NCI-H2029 (cell line): ENCODE measurements around the gene PFN4.
"Not testable (repeated sequence)": the region's sequence is repeated elsewhere in the genome, so short reads cannot be mapped to it uniquely, and the experiment has no call there.

Source experiments
- DNase-seq: peaks from one replicate; lab custom pipeline; 2025; lab: John Stamatoyannopoulos, UW

Gene PFN4, protein sequence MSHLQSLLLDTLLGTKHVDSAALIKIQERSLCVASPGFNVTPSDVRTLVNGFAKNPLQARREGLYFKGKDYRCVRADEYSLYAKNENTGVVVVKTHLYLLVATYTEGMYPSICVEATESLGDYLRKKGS

DNA sequence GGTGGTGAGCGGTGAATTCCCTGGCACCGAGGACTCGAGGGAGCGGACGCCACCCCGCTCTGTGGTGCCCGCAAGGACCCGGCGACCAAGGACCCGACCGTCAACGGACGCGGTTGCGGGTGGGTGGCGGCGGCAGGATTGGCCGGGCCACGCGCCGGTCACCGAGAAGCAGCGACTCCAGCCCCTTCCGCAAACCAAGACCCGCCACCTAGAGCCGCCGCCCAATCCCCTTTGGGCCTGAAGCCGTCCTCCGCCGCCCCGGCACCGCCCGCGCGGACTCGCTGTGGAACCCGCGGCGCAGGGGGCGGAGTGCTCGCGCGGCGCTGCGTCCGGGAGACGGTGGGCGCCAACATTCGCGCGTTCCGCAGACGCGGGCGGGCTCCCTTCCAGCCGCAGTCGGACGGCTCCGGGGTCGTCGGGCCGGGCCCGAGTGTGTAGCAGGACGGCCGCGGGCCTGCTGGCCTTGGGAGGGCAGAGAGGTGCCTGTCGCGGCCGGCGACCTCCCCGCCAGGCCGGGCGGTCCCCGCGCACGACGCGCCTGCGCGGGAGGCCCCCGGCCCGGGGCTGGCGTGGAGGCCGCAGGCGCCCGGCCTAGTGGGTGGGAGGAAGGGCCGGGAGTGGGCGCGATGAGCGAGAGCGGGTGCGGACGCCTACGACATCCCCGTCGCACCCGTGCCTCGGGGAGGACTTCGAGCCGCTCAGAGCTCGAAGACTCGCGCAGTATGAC lies at the start of gene PFN4, which contains the start of gene FAM228B:
Gene PFN4, minus strand, starts transcription at position 140 of the 727 bp plus-strand sequence. CDS start 799 bp downstream, outside the sequence.
Gene FAM228B, plus strand, starts transcription at position 275 of the 727 bp plus-strand sequence. CDS start 893 bp downstream, outside the sequence.
- DNase-seq = peak; percentile 58

DNA sequence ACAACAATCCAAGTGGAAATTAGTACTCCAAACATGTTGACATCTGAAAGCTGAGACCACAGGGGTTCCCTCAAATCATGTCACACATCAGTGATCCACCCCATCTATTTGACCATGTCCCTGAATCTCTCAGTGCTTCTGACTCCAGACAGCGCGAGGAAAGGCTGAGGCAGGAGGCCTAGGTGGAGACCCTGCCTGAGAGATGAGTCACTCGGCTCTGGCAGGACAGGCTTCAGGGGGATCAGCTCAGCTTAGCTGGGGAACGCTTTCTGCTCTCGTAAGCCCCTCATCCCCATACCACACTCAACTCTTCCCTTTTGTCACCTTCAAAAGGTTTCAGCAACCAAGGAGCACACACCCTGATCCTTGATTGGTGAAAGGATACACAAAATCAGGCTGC lies 45.9 kb upstream of the PFN4 start:
- DNase-seq = no peak

DNA sequence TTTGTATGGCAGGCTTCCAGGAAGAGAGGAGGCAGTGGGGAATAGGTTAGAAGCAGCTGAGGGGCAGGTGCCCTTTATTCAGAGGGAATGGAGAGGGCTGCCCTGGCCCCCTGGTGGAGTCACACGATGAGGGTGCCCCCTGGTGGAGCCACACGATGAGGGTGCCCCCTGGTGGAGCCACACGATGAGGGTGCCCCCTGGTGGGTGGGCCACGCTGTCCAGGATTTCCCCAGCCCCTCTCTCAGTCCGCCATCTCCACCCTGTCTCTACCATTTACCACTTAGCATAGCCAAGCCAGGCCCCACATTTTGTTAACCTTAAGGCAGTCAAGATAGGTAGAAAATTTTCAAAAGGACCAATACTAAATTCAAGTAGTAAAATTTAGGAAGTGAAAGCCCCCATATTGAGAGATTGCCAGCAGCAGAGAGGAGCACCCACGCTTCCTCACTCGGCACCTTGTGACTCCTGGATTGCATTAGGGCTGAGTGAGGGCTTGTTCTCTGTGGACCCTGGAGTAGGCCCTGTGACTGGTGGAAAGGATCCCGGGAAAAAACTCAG lies 41.4 kb upstream of the PFN4 start:
- DNase-seq = no peak

DNA sequence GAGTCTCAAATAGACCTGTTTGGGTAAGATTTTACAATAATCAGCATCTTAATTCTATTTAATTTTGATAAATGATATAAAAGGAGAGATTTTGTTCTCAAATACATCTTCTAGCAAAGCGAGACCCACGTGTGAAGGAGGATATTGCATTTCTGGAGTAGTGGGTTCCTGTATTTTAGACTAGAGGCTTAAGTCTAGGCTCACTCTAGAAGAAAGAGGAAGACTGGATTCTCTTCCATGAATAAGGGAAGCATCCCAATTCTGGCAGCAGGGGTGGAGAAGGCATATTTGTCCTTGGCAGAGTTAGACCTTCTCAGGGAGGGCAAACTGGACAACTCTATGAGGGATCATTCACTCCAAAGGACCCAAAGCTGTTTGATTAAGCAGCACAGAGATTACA lies 40.5 kb upstream of the PFN4 start:
- no peak for DNase-seq

DNA sequence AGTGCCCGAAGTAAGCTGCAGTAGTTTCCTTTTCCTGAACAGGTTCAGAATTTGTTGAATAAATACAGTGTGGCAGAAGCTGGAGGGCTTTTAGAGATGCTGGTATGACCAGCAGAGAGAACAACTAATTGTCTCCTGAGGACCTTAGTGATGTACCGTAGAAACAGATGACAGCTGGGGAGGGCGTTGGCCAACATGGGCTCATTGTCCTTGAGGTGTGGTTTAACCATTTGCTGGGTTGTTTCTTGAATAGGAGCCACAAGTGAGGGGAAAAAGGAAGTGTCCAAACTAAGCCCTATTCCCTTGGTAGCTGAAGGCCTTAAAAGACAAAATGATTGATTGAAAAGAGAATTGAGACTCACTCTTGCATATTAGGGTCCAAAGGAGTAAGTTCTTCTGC lies 40.1 kb upstream of the PFN4 start:
- no peak for DNase-seq

DNA sequence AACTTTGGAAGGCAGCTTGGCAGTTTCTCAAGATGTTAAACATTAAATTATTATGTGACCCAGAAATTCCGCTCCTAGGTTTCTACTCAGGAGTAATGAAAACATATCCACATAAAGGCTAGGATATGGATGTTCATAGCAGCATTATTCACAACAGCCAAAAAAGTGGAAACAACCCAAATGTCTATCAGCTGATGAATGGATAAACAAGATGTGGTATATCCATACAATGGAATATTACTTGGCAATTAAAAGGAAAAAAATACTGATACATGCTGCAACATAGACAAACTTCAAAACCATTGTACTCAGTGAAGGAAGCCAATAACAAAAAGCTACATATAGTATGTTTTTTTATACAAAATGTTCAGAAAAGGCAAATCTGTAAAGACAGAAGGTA lies 39.4 kb upstream of the PFN4 start:
- DNase-seq = no peak

DNA sequence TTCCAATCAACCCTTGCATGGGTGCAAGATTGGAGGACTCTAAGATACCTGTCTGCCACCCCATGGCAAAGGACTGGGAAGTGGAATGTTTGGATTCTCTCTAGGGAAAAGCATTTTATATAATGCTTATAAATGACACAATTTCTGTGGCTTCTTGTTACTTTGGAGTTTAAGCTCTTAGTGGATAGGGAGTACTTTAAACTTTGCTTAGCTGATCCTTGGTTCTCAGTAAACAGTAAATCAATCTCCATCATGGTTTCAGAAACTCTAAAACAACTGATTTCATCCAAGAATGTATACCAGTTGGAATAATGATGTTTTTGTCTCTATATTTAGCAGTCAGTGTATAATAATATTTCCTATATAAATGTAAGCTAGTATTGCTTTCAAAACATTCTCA lies 37.6 kb upstream of the PFN4 start:
- DNase-seq = no peak

DNA sequence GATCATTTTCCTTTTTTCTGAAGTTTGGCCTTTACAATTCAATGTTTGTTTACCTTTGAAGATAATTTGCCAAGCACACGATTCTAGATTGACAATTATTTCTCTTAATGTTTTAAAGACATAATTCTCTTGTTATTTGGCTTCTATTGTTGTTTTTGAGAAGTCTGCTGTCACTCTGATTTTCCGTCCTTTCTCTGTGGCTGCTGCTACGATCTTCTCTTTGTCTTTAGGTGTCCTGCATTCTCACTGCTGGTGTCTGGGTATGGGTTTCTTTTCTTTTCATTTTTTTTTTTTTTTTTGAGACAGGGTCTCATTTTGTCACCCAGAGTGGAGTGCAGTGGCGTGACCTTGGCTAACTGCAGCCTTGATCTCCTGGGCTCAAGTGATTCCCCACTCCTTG lies 36.6 kb upstream of the PFN4 start:
- DNase-seq = no peak

DNA sequence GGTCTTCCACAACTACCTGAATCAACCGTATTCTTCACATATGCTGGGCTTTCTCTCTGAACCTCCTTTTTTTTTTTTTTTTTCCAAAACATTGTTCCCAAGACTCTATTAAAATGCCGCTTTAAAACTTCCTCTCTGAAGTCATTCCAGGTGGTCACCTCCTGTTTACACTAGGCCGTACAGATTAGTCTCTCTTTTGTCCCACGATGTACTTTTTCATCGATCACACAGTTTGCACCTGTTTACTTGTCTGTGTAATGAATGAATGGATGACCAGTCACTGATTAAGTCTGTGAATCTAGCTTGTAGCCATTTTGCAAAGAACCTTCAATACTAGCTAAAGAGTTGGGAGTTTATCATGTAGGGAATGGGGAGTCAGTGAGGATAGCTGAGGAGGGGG lies 35.0 kb upstream of the PFN4 start:
- no peak for DNase-seq

DNA sequence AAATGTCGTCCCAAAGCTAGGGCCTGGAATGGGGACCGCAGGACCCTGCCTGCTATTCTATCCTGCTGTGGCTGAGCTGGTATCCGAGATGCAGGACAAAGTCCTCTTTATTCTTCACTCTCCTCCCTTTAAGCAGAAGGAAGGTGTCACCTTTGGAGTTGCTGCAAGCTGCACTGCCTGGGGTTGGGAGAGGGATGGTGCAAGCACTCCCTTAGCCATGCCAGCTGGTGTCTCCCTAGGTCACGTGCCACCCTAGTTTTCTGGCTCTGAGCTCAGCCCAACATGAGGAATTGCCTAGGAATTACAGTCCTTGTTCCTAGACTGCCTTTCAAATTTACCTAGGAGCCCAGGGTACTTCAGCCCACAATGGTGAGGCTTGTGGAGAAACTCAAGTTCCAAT lies 30.3 kb upstream of the PFN4 start:
- no peak for DNase-seq

DNA sequence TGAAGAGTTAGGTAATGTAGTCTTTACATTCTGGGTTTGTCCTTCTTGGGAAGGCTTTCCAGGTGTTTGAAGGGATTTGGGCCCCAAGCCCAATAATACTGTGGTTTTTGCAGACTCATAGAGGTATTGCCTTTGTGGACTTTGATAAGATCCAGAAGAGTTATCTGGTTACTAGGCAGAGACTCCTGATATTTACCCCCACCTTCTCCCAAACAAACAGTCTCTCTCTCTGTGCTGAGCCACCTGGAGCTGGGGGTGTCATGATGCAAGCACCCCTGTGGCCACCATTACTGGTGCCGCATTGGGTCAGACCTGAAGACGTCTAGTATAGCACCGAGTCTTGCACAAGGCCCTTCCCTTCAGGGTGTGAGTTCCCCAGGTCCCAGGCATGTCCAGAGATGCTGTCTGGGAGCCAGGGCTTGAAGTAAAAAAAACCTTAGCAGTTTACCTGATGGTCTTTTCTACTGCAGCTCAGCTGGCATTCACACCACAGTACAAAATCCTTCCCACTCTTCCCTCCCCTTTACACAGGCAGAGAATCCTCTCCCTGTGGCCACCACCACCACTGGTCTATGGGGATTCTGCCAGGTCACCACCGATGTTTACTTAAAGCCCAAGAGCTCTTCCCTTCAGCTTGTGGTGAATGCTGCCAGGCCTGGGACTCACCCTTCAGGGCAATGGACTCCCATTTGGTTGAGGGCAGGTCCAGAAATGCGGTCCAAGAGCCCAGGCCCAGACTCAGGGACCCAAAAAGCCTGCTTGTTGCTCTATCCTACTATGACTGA lies 29.5 kb upstream of the PFN4 start:
- DNase-seq = no peak

DNA sequence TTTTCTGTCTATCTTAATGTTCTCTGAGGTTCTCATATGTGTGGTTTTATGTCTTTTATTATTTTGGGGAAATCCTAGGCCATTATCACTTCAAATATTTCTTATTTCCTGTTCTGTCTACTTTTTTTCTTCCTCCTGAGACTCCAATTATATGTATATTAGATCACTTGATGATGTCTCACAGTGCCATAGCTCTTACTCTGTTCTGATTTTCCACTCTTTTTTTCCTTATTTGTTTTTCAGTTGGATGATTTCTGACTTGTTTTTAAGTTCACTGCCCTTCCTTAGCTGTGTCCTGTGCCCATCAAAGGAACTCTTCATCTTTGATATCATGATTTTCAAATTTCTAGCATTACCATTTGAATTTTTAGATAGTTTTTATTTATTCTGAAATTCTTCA lies 24.2 kb upstream of the PFN4 start:
- no peak for DNase-seq

DNA sequence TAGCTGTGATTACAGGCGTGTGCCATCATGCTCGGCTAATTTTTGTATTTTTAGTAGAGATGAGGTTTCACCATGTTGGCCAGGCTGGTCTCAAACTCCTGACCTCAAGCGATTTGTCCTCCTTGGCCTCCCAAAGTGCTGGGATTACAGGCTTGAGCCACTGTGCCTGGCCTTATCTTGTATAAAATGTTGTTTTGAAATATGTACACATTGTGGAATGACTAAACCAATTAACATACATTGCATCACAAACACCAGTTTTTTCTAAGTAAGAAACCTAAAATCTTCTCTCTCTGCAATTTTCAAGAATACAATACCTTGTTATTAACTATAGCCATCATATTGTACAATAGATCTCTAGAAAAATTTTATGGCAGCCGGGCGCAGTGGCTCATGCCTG lies 17.2 kb upstream of the PFN4 start:
- DNase-seq = not testable (repeated sequence)

DNA sequence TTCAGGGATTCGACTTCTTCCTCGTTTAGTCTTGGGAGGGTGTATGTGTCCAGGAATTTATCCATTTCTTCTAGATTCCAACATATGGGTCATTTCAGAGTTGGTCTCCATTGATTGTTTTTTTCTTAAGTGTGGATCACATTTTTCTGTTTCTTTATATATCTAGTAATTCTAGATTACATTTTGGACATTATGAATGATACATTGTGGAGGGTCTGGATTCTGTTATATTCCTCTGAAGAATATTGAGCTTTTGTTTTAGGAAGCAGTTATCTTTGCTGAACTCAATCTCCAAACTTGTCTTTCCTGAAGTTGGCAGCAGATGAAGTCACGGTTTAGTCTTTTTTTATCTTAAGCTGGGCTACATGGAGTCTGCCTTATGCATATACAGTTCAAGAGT lies 9.4 kb upstream of the PFN4 start:
- no peak for DNase-seq

DNA sequence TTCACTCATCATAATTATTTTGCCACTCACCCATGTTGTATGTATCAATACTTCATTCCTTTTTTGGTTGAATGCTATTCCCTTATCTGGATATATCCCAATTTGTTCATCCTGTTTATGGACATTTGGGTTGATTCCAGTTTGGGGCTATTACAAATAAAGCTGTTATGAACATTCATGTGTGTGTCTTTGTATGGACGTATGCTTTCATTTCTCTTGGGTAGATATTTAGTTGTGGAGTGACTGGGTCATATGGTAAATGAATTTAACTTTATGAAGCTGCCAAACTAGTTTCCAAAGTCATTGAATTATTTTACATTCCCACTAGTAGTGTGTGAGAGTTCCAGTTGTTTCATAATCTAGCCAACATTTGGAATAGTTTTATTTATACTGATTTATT lies 2.8 kb upstream of the PFN4 start:
- no peak for DNase-seq

DNA sequence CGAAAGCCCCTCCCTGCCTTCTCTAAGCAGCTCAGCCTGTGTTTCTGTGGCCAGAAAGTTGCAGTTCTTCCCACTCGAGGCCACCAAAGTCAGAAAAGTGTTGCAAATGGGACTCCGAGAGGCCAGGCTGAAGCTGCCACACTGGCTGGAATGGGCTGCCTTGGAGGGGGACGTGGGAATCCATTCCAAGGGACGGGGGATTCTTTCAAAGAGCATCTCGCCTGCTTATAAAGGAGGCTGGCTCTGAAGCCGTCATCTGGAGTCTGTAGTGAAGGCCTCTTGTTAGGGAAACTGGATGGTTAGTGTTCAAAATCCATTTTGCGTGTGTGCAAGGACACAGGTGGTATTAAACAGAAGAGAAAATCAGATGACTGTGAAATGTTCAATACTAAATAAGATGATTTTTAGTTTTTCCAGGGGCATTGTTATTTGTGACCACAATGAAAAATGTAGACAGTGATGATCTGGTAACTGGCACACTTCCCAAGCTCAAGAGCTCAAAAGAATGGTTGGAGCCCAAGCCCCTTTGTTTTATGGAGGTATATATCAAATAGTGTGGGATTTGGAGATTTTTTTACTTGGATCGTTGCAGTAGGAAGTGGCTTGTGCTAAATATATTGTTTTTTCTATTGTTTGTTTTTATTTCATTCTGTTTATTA lies 917 bp upstream of the PFN4 start:
- DNase-seq = no peak

DNA sequence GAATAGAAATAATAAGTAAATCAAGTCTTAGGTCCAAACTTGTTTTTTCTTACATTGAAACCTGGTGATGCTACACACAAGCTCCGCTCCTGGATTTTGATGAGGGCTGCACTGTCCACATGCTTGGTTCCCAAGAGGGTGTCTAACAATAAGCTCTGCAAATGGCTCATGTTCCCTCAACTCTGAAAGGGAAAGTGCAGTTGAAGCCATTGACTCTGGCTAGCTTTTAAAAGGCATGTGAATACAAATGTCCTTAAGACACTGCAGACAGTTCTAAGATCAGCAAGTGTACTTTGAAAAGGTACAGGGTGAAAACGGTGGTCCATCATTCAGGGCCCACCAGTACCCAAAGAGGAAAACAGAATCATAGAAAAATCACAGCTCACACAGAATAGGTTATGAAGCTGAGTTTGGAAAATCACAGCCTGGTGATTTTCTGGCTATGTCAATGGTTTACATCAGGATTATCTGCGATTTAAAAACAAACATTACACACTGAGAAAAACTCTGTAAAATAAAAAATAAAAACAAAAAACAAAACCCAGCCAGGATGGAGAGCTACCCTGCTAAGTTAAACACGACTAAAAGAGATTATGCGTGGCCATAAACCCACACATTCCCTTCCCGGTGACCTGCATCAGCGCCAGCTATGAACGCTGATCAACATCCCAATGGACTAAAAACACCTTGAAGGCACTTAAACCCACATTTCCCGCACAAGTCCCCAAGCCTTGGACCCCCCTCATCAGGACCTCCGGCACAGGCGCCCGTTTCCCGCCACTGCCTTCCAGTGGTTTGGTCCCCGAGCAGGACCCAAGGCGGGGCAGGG lies 554 bp downstream of the PFN4 start:
- DNase-seq = no peak

DNA sequence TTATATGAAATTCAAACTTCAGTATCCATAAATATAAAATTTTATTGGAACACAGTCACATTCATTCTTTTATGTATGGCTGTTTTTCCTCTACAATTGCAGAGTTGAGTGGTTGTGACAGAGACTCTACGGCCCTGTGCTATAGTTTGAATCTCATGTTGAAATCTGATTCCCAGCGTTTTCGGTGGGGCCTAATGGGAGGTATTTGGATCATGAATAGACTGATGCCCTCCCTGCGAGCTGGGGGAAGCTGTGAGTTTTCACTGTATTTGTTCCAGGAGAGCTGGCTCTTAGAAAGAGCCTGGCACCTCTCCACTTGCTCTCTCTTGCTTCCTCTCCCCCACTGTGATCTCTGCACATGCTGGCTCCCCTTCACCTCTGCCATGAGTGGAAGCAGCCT lies 1.7 kb downstream of the PFN4 start:
- no peak for DNase-seq

DNA sequence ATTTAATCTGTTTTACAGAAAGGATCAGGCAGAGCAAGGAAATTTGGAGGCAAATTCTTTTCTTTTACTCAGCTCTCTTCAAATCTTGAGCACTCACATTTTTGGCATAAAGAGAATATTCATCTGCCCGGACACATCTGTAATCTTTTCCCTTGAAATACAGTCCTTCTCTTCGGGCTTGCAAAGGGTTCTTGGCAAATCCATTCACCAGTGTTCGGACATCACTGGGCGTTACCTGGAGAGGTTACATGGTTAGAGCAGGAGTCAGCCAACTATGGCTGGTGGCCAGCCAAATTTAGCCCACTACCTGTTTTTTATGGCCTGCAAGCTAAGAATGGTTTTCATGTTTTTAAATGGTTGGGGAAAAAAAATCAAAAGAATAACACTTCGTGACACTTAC lies 2.1 kb downstream of the PFN4 start:
- no peak for DNase-seq

DNA sequence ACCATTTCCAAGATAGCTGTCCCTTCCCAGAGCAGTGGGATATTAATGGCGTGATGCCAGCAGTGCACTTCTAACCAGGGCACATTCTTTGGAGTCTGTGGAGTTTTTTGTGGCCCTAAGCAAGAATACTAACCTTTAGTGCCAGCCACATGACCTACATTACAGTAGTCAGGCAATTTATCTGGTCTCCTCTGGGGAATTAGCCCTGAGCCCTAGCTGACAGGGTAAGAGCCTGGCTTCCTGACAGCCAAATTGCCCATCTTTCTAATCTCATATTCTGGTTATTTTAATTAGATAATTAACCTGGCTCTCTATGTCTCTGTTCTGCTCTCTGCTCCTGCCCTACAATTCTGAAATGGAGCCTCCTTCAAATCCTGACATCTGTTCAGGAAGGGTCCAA lies 5.2 kb downstream of the PFN4 start:
- DNase-seq = no peak

DNA sequence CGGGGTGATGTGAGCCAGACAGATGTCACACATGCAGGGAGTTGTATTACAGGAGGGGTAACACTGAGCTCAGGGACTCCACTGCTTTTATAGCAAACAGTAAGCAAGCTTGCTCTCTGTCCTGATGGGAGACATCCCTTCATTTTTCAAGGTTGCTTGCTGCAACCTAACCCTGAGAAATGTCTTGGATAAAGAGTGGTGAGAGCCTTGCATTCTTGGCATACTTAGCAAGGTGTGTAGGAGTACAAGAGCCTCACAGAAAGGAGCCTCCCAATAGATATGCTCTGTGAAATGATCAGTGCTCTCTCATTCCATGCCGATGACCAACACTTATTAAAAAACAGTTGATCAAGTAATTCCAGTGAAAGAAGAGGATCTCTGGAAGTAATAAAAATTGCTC lies 8.1 kb downstream of the PFN4 start:
- DNase-seq = no peak
